ENCODE measurements around the gene RIMBP2.

Gene RIMBP2

GRCh38 chr12:130680451-130680990 is 35.6 kb downstream of the RIMBP2 start:
- no peak for DNase-seq (ENCODE audit: low spot score)

GRCh38 chr12:130677957-130678558 is 38.0 kb downstream of the RIMBP2 start:
- DNase-seq (ENCODE audit: low spot score) = no peak

GRCh38 chr12:130675791-130676190 is 40.3 kb downstream of the RIMBP2 start:
- no peak for DNase-seq (ENCODE audit: low spot score)

GRCh38 chr12:130675121-130675520 is 41.0 kb downstream of the RIMBP2 start:
- DNase-seq (ENCODE audit: low spot score) = no peak

- DNase-seq (ENCODE audit: low spot score) = no peak
These were observed 41.4 kb downstream of the RIMBP2 start for GRCh38 chr12:130674676-130675075.

GRCh38 chr12:130673036-130673705 is 42.9 kb downstream of the RIMBP2 start:
- DNase-seq (ENCODE audit: low spot score) = no peak

- no peak for DNase-seq (ENCODE audit: low spot score)
These were observed 43.8 kb downstream of the RIMBP2 start for GRCh38 chr12:130672089-130672820.

- DNase-seq (ENCODE audit: low spot score) = no peak
These were observed 44.5 kb downstream of the RIMBP2 start for GRCh38 chr12:130671556-130671955.

- no peak for DNase-seq (ENCODE audit: low spot score)
These were observed 46.3 kb downstream of the RIMBP2 start for GRCh38 chr12:130669797-130670196.

- no peak for DNase-seq (ENCODE audit: low spot score)
These were observed 46.9 kb downstream of the RIMBP2 start for GRCh38 chr12:130669205-130669557.

- DNase-seq (ENCODE audit: low spot score) = no peak
These were observed 47.6 kb downstream of the RIMBP2 start for GRCh38 chr12:130668286-130669204.

GRCh38 chr12:130667421-130667960 is 48.6 kb downstream of the RIMBP2 start:
- DNase-seq (ENCODE audit: low spot score) = no peak

GRCh38 chr12:130666645-130667044 is 49.5 kb downstream of the RIMBP2 start:
- no peak for DNase-seq (ENCODE audit: low spot score)

GRCh38 chr12:130665753-130666152 is 50.3 kb downstream of the RIMBP2 start:
- DNase-seq (ENCODE audit: low spot score) = no peak

GRCh38 chr12:130664772-130665171 is 51.3 kb downstream of the RIMBP2 start:
- DNase-seq (ENCODE audit: low spot score) = no peak

- no peak for DNase-seq (ENCODE audit: low spot score)
These were observed 51.8 kb downstream of the RIMBP2 start for GRCh38 chr12:130664252-130664651.

- no peak for DNase-seq (ENCODE audit: low spot score)
These were observed 52.6 kb downstream of the RIMBP2 start for GRCh38 chr12:130663514-130663913.

- no peak for DNase-seq (ENCODE audit: low spot score)
These were observed 54.4 kb downstream of the RIMBP2 start for GRCh38 chr12:130661486-130662255.

GRCh38 chr12:130661059-130661458 is 55.0 kb downstream of the RIMBP2 start:
- DNase-seq (ENCODE audit: low spot score) = no peak

GRCh38 chr12:130658145-130658911 is 57.8 kb downstream of the RIMBP2 start:
- DNase-seq (ENCODE audit: low spot score) = no peak

All from AG08395 (cell line).